ENCODE results near the gene CDH13.

The CDH13 gene

GRCh38 chr16:83027973-83028372, 401.2 kb downstream of the CDH13 start:
- Histone ChIP-seq H3K27me3 (ENCODE audit: control insufficient read depth, insufficient read depth, low read length) (no peaks in the 10 kb centered on the region), H3K9me3 (ENCODE audit: control insufficient read depth, insufficient read depth, low read length) (no peaks in the 10 kb centered on the region), H3K36me3 (ENCODE audit: control insufficient read depth, insufficient read depth, low read length) (no peaks in the 10 kb centered on the region), H3K4me3 (ENCODE audit: low read length) (no peak overlapping the region), H3K4me1 (ENCODE audit: control insufficient read depth, insufficient read depth, low read length) (no peaks in the 10 kb centered on the region), H3K27ac (ENCODE audit: low read length) (no peak overlapping the region)
- no CpG with 5 or more reads among the region's 3 CpGs for WGBS (ENCODE audit: insufficient coverage, insufficient read length)
- no peak for DNase-seq (ENCODE audit: low read depth, low spot score)

GRCh38 chr16:83029467-83029866, 402.7 kb downstream of the CDH13 start:
- Histone ChIP-seq H3K4me1 (ENCODE audit: control insufficient read depth, insufficient read depth, low read length) (no peaks in the 10 kb centered on the region), H3K27ac (ENCODE audit: low read length) (no peak overlapping the region), H3K27me3 (ENCODE audit: control insufficient read depth, insufficient read depth, low read length) (no peaks in the 10 kb centered on the region), H3K36me3 (ENCODE audit: control insufficient read depth, insufficient read depth, low read length) (no peaks in the 10 kb centered on the region), H3K9me3 (ENCODE audit: control insufficient read depth, insufficient read depth, low read length) (no peaks in the 10 kb centered on the region), H3K4me3 (ENCODE audit: low read length) (no peak overlapping the region)
- no CpG with 5 or more reads among the region's 2 CpGs for WGBS (ENCODE audit: insufficient coverage, insufficient read length)
- DNase-seq (ENCODE audit: low read depth, low spot score): no peak

GRCh38 chr16:83031524-83031923, 404.8 kb downstream of the CDH13 start:
- Histone ChIP-seq H3K27ac (ENCODE audit: low read length) (no peak overlapping the region), H3K27me3 (ENCODE audit: control insufficient read depth, insufficient read depth, low read length) (no peaks in the 10 kb centered on the region), H3K4me1 (ENCODE audit: control insufficient read depth, insufficient read depth, low read length) (no peaks in the 10 kb centered on the region), H3K4me3 (ENCODE audit: low read length) (no peak overlapping the region), H3K9me3 (ENCODE audit: control insufficient read depth, insufficient read depth, low read length) (no peaks in the 10 kb centered on the region), H3K36me3 (ENCODE audit: control insufficient read depth, insufficient read depth, low read length) (no peaks in the 10 kb centered on the region)
- DNase-seq (ENCODE audit: low read depth, low spot score): no peak
- WGBS (ENCODE audit: insufficient coverage, insufficient read length): no CpG with 5 or more reads among the region's 3 CpGs

- Histone ChIP-seq H3K4me1 (ENCODE audit: control insufficient read depth, insufficient read depth, low read length) (no peaks in the 10 kb centered on the region), H3K9me3 (ENCODE audit: control insufficient read depth, insufficient read depth, low read length) (no peaks in the 10 kb centered on the region), H3K36me3 (ENCODE audit: control insufficient read depth, insufficient read depth, low read length) (no peaks in the 10 kb centered on the region), H3K27ac (ENCODE audit: low read length) (no peak overlapping the region), H3K27me3 (ENCODE audit: control insufficient read depth, insufficient read depth, low read length) (no peaks in the 10 kb centered on the region), H3K4me3 (ENCODE audit: low read length) (no peak overlapping the region)
- no CpG with 5 or more reads among the region's 2 CpGs for WGBS (ENCODE audit: insufficient coverage, insufficient read length)
- DNase-seq (ENCODE audit: low read depth, low spot score): no peak
Measured at GRCh38 chr16:83037102-83037501, 410.3 kb downstream of the CDH13 start.

GRCh38 chr16:83037884-83038283, 411.1 kb downstream of the CDH13 start:
- Histone ChIP-seq H3K9me3 (ENCODE audit: control insufficient read depth, insufficient read depth, low read length) (no peaks in the 10 kb centered on the region), H3K27ac (ENCODE audit: low read length) (no peak overlapping the region), H3K36me3 (ENCODE audit: control insufficient read depth, insufficient read depth, low read length) (no peaks in the 10 kb centered on the region), H3K4me3 (ENCODE audit: low read length) (no peak overlapping the region), H3K27me3 (ENCODE audit: control insufficient read depth, insufficient read depth, low read length) (no peaks in the 10 kb centered on the region), H3K4me1 (ENCODE audit: control insufficient read depth, insufficient read depth, low read length) (no peaks in the 10 kb centered on the region)
- no peak for DNase-seq (ENCODE audit: low read depth, low spot score)
- no CpG with 5 or more reads among the region's 2 CpGs for WGBS (ENCODE audit: insufficient coverage, insufficient read length)

GRCh38 chr16:83040174-83040573, 413.4 kb downstream of the CDH13 start:
- Histone ChIP-seq H3K27ac (ENCODE audit: low read length) (no peak overlapping the region), H3K9me3 (ENCODE audit: control insufficient read depth, insufficient read depth, low read length) (no peaks in the 10 kb centered on the region), H3K36me3 (ENCODE audit: control insufficient read depth, insufficient read depth, low read length) (no peaks in the 10 kb centered on the region), H3K4me3 (ENCODE audit: low read length) (no peak overlapping the region), H3K27me3 (ENCODE audit: control insufficient read depth, insufficient read depth, low read length) (no peaks in the 10 kb centered on the region), H3K4me1 (ENCODE audit: control insufficient read depth, insufficient read depth, low read length) (no peaks in the 10 kb centered on the region)
- no CpG with 5 or more reads among the region's 4 CpGs for WGBS (ENCODE audit: insufficient coverage, insufficient read length)
- no peak for DNase-seq (ENCODE audit: low read depth, low spot score)

- Histone ChIP-seq H3K27me3 (ENCODE audit: control insufficient read depth, insufficient read depth, low read length) (no peaks in the 10 kb centered on the region), H3K36me3 (ENCODE audit: control insufficient read depth, insufficient read depth, low read length) (no peaks in the 10 kb centered on the region), H3K4me3 (ENCODE audit: low read length) (no peak overlapping the region), H3K27ac (ENCODE audit: low read length) (no peak overlapping the region), H3K9me3 (ENCODE audit: control insufficient read depth, insufficient read depth, low read length) (no peaks in the 10 kb centered on the region), H3K4me1 (ENCODE audit: control insufficient read depth, insufficient read depth, low read length) (no peaks in the 10 kb centered on the region)
- no peak for DNase-seq (ENCODE audit: low read depth, low spot score)
- WGBS (ENCODE audit: insufficient coverage, insufficient read length): no CpG with 5 or more reads among the region's 10 CpGs
Measured at GRCh38 chr16:83044589-83044988, 417.8 kb downstream of the CDH13 start.

GRCh38 chr16:83045790-83046189, 419.0 kb downstream of the CDH13 start:
- H3K9me3 ChIP-seq (ENCODE audit: control insufficient read depth, insufficient read depth, low read length): no peaks in the 10 kb centered on the region
- no peaks in the 10 kb centered on the region for H3K36me3 ChIP-seq (ENCODE audit: control insufficient read depth, insufficient read depth, low read length)
- H3K27ac ChIP-seq (ENCODE audit: low read length): no peak overlapping the region
- no peak for DNase-seq (ENCODE audit: low read depth, low spot score)
- H3K4me1 ChIP-seq (ENCODE audit: control insufficient read depth, insufficient read depth, low read length): no peaks in the 10 kb centered on the region
- H3K27me3 ChIP-seq (ENCODE audit: control insufficient read depth, insufficient read depth, low read length): no peaks in the 10 kb centered on the region
- H3K4me3 ChIP-seq (ENCODE audit: low read length): no peak overlapping the region

GRCh38 chr16:83046664-83047063, 419.9 kb downstream of the CDH13 start:
- whole genome bisulfite sequencing (ENCODE audit: insufficient coverage, insufficient read length): no CpG with 5 or more reads among the region's 2 CpGs
- H3K36me3 ChIP-seq (ENCODE audit: control insufficient read depth, insufficient read depth, low read length): no peaks in the 10 kb centered on the region
- H3K4me3 ChIP-seq (ENCODE audit: low read length): no peak overlapping the region
- no peak for DNase-seq (ENCODE audit: low read depth, low spot score)
- H3K9me3 ChIP-seq (ENCODE audit: control insufficient read depth, insufficient read depth, low read length): no peaks in the 10 kb centered on the region
- H3K27me3 ChIP-seq (ENCODE audit: control insufficient read depth, insufficient read depth, low read length): no peaks in the 10 kb centered on the region
- H3K4me1 ChIP-seq (ENCODE audit: control insufficient read depth, insufficient read depth, low read length): no peaks in the 10 kb centered on the region
- no peak overlapping the region for H3K27ac ChIP-seq (ENCODE audit: low read length)

GRCh38 chr16:83051451-83051850, 424.7 kb downstream of the CDH13 start:
- no peaks in the 10 kb centered on the region for H3K9me3 ChIP-seq (ENCODE audit: control insufficient read depth, insufficient read depth, low read length)

GRCh38 chr16:83054283-83054682, 427.5 kb downstream of the CDH13 start:
- Histone ChIP-seq H3K36me3 (ENCODE audit: control insufficient read depth, insufficient read depth, low read length) (no peaks in the 10 kb centered on the region), H3K27ac (ENCODE audit: low read length) (no peak overlapping the region), H3K4me1 (ENCODE audit: control insufficient read depth, insufficient read depth, low read length) (no peaks in the 10 kb centered on the region), H3K27me3 (ENCODE audit: control insufficient read depth, insufficient read depth, low read length) (no peaks in the 10 kb centered on the region), H3K9me3 (ENCODE audit: control insufficient read depth, insufficient read depth, low read length) (no peaks in the 10 kb centered on the region), H3K4me3 (ENCODE audit: low read length) (no peak overlapping the region)
- WGBS (ENCODE audit: insufficient coverage, insufficient read length): no CpG with 5 or more reads among the region's 2 CpGs
- DNase-seq (ENCODE audit: low read depth, low spot score): no peak

More at GRCh38 chr16:83051451-83051850, 424.7 kb downstream of the CDH13 start:
- no peaks in the 10 kb centered on the region for H3K36me3 ChIP-seq (ENCODE audit: control insufficient read depth, insufficient read depth, low read length)
- WGBS (ENCODE audit: insufficient coverage, insufficient read length): no CpG with 5 or more reads among the region's 2 CpGs
- DNase-seq (ENCODE audit: low read depth, low spot score): no peak
- no peaks in the 10 kb centered on the region for H3K27me3 ChIP-seq (ENCODE audit: control insufficient read depth, insufficient read depth, low read length)
- no peaks in the 10 kb centered on the region for H3K4me1 ChIP-seq (ENCODE audit: control insufficient read depth, insufficient read depth, low read length)
- no peak overlapping the region for H3K27ac ChIP-seq (ENCODE audit: low read length)
- H3K4me3 ChIP-seq (ENCODE audit: low read length): no peak overlapping the region
